HG02981 (cell line): Measurements from ENCODE around the gene WNT9B.

ENCODE experiments used
- ATAC-seq: cut with Tn5 transposase; IDR thresholded peaks from one replicate; pipeline ENCODE4 v1.9.1; 2021; ENCODE audit warnings: mild to moderate bottlenecking, moderate library complexity; ENCODE audit not compliant: unreplicated experiment

The WNT9B gene

DNA sequence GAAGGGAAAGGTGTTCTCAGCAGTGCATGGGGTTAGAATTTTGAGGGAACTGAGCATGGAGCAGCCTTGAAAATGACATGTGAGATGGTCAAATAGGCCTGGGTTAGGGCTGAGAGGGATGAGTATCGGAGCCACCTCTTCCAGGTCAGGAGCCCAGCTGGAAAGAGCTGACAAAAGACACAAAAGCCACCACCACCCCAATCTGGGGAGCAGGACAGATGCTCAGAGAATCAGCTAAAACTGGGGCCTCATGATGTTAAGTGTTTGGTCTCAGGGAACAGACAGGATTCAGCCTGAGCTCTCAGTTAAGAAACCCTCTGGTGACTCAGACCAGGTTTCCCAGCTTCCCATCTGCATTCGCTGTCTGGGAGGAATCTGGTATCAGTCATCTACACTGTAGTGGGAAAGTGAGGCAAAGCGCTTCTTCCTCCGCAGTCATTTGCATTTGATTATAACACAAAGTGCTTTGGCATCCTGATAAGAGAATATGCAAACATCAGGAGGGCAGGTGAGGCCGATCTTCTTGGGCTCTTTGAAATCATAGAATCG is 2.6 kb downstream of the WNT9B start:
- ATAC-seq: no peak

DNA sequence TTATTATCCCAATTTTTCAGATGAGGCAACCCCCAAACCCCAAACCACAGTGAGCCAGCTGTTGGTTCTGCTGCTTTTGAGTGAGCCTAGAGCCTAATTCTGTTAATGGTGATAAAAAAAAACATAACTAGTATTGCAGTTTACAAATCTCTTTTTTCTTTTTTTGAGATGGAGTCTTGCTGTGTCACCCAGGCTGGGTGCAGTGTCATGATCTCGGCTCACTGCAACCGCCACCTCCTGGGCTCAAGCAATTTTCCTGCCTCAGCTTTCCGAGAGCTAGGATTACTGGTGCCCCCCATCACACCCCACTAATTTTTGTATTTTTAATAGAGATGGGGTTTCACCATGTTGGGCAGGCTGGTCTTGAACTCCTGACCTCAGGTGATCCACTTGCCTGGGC is 3.1 kb downstream of the WNT9B start:
- no peak for ATAC-seq

DNA sequence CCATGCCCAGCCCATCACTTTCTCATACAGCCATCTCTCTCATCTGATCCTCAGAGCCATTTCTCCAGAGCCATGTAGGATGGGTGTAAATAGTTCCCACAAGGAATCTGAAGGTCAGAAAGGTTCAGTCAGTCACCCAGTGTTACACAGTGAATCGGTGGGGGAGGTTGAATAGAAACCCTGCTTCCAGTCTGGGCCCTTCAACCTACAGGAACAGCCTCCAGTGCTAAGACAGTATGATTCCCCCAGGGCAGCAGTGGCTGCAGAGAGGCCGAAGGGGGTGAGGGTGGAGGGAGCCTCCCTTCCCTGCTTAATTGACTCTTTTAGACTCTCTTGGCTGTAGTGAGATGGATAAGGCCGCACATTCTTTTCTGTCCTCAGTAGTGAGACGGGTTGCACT is 3.6 kb downstream of the WNT9B start:
- ATAC-seq: no peak

DNA sequence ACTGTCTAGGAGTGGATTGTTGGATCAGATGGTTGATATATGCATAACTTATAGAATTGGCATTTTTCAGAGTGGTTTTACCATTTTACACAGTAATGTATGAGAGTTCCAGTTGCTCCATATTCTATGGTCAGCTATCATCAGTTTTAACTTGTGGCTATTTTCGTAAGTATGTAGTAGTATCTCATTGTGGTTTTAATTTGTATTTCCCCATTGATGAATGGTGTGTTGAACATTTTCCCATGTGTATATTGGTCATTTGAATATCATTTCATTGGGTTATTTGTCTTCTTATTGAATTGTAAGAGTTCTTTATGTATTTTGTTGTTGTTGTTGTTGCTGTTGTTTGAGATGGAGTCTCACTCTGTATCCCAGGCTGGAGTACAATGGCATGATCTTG is 6.2 kb downstream of the WNT9B start:
- no peak for ATAC-seq

DNA sequence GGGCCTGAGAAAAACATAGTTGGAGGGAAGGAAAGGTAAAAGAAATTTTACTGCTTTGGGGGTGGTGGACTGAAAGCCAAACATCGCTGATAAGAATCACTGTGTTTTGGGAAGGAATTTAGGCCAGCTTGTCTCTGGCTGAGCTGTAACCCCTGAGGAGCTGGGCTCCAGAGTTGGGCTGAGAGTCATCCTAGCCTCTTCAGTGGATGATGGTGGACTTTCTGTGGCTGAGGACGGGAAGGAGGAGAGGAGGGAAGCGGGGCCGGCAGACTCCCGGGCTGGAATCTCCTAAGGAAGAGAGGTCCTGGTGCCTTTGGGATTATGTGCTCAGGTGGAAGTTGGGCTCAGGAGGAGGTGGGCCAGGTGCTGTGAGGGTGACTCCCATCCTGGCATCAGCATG is 8.6 kb downstream of the WNT9B start:
- no peak for ATAC-seq

DNA sequence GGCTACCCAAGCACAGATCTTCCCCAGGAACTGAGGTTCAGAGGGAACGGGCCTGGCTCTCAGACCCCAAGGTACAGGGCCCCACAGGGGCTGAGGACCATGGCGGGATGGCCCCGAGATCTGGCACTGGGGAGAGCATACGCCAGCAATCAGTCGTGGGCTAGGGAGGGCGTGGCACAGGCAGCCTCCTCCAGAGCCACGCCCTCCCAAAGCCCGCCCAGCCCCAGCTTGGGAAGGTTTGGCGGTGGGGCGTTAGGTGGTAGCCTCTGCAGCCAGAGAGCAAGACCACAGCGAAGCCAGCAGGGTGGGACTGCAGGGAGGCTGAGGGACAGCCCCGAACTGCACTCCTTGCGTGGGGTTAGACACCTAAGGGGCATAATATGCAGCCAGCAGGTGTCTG is 11.6 kb downstream of the WNT9B start:
- no peak for ATAC-seq

DNA sequence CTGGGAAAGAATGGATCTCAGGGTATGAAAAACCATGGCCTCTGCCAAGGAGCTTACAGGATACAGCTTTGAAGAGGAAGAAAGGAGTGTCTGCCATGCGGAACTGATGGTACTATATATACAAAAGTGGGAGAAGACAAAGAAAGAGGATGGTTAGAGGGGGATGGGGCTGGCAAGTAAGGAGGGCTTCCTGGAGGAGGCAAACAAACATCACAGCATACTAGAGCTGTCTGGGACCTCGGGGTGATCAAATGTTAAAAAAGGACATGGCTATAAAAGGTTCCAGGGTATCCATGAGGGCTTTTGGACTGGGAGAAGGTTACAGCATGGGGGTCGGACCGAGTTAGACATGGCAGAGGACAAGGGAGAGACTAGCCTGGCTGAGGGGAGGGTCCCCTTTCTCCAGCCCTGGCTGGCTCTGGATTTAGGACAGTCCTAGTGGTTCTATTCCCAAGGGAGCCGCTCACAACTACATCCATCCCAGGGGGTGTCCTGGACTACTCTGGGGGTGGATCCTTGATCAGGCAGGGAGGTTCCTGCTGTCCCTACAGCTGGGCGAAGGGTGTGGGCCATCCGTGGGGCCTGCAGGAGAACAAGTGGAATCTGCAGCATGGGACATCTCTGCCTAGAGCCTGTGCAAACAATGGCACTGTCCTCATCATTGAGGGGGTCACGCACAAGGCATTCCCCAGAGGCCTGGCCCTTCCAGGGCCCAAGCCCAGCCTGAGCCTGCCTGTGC is 12.2 kb downstream of the WNT9B start:
- ATAC-seq: no peak

DNA sequence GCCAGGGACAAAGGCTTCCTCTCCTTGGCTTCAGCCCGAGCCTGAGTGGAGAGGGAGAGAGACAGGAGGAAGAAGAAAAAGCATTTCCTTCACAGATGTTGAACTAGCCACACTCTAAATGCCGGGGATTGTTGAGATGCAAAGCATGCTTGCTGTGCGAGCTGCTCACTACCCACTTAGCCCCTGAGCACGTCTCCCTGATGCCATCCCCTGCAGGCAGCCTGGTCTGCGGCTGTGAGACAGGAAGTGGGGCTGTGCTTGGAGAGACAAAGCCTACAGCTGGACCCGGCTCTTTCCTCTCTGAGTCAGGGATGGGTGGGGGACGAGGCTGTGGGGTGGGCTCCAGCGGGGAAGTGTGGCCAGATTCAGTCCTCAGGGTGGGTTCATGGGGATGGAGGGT is 13.7 kb downstream of the WNT9B start:
- no peak for ATAC-seq

DNA sequence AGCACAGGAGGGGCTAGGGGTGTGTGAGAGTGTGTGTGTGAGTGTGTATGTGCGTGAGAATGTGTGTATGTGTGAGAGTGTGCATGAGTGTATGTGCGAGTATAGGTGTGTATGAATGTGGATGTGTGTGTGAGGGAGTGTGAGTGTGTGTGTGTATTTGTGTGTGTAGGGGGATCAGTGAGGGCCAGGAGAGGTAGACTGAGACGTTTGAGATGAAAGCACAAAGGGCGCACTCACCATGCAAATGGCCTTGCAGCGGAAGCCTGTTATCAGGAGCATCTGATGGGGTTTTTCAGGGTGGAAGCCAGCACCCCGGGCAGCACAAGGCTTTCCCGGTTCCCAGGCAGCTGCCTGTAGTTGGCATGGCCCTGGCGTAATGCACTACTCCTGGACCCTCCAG is 14.9 kb downstream of the WNT9B start:
- no peak for ATAC-seq

DNA sequence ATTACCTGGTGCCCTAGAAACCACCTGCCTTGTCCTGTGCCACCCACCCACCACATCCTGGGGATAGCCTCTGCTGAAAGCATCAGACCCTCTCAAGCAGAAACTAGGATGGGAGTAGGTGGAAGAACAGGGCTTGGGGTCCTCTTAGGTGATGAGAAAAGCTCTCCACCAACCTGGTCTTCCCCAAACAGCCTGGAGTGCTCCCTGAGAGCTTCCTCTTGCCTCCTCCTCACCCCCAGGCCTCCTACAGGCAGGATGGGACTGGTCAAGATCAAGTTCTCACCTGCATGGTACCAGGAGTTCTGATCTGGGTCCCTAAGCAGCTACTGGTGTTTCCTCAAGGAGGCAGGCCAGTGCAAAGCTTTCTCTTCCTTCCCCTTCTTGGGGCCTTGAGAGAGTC is 15.4 kb downstream of the WNT9B start:
- ATAC-seq: no peak

DNA sequence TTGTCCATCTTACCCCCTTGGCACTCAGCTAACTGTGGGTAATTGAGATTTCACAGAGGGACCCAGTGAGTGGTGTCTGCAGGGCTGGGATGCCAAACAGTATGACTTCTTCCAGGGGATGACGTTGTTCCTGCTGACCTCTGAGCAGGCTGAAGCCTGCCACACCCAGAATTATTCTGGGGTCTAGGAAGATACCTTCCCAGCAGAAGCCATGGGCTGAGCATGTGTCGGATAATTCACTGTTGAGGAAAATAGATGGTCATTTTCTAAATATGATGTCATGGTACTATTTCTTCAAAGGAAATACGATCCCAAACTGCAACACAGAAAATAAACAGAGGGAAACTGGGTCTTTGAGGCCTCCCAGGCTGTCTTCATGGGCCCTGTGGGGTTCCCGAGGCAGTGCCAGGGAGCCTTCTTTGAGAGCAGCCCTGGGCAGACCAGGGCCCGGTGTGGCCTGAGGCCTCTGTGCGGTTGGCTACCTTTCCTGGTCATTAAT is 17.4 kb downstream of the WNT9B start:
- no peak for ATAC-seq

DNA sequence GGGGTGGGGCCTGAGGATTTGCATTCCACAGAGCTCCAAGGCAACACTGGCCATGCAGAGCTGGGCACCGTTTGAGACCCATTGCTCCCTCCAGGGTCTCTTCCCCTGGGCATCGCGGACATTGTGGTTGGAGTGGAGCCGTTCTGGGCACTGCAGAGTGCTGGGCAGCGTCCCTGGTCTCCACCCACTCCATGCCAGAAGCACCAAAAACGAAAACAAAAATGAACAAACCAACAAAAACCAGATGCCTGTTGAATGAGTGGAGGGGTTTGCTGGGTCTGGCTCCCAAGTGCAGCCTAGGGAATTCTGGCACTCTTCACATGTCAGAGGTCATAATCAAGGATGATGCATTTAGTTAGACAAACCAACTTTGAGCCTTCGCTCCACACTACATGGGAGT is 17.9 kb downstream of the WNT9B start:
- no peak for ATAC-seq

DNA sequence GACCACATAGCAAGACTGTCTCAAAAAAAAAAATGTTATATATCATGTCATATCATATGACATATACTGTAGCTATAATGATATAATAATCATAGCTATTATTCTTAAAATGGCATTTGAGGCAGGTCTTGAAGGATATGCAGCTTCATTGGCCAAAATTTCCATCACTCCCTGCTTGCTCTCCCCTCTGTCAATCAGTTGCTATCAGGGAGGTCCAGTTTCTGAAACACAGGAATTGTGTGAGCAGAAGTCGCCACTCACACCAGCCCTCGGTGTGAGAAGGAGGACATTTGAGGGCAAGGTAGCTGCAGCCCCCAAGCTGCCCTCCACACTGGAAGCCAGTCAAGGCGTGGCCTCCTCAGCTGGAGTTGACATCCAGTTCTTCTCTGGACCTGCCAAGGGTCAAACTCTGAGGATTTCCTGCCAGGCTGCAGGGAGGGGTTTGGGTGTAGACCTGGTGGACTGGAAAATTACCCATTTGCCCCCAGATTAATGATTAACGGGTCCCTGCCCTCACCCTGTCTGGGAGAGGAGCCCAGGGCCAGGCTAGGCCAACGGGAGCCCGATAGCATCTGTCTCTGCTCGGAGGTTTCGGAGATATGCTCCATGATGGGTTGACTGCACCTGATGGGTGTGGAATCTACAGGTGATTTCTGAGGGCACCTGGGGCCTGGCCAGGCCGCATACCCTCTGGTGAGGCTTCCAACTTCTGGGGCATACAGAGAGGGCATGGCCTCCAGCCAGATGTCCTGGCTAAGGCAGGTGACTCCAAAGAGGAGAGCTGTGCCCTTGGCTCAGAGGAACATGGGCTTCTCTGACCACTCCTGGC is 18.8 kb downstream of the WNT9B start:
- ATAC-seq: no peak

DNA sequence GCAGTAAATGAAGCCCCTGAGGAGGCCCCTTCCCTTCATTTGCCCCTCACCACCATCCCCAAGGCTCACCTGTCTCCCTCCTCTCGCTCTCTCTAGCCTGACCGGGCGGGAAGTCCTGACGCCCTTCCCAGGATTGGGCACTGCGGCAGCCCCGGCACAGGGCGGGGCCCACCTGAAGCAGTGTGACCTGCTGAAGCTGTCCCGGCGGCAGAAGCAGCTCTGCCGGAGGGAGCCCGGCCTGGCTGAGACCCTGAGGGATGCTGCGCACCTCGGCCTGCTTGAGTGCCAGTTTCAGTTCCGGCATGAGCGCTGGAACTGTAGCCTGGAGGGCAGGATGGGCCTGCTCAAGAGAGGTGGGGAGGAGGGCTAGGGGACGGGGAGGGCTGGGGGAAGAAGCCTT is 21.0 kb downstream of the WNT9B start:
- no peak for ATAC-seq

DNA sequence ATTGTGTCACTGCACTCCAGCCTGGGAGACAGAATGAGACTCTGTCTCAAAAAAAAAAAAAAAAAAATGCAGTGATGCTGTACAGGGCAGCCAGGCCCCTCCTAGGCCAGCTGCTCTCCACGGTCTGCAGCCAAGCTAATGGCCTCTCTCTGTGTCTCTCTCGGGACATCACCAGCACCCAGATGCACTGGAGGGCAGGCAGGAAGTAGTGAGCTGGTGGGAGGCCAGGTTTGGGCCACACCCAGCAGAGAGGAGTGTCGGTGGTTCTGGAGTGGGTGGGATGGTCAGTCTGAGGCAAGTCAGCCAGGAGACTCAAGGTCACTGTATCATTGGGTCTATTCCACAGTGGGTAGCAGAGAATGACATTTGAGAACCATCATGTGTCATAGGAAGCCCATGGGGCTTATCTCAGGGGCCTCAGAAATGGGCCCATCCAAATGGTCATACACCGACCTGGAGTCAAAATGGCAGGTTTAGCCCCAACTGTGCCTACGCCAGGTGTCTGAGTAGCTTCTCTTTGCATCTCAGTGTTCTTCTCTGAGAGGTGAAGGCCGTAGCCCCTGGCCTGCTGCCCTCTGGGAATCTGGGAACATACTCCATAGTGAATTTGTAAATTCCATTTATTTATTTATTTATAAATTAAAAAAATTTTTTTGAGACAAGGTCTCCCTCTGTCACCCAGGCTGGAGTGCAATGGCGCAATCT is 22.7 kb downstream of the WNT9B start:
- ATAC-seq: no peak

DNA sequence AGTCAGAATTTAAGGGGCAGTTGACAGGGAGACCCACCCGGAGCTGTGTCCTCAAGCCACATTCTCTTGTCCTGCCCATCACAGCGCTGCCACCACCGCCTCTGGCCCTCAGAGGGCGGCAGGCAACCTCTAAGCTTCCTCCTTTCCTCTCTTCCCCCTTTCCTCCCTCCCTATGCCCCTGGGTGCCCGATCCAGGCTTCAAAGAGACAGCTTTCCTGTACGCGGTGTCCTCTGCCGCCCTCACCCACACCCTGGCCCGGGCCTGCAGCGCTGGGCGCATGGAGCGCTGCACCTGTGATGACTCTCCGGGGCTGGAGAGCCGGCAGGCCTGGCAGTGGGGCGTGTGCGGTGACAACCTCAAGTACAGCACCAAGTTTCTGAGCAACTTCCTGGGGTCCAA is 23.5 kb downstream of the WNT9B start:
- no peak for ATAC-seq

DNA sequence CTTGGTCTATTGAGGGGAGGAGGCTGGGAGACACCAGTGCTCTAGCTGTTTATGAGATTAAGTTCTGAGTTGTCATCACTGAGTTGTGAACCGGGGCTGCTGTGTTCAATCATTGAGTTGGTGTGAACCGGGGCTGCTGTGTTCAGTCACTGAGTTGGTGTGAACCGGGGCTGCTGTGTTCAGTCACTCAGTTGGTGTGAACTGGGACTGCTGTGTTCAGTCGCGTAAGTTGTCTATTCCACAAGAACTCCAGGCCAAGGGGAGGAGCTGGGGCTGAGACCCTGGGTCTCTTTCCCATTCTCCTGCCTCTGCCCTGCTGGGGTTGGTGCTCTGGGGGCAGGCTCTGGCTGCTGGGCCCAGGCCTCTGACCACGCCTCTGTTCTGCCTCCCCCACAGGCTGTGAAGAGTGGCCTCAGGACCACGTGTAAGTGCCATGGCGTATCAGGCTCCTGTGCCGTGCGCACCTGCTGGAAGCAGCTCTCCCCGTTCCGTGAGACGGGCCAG is 24.5 kb downstream of the WNT9B start:
- ATAC-seq: no peak

DNA sequence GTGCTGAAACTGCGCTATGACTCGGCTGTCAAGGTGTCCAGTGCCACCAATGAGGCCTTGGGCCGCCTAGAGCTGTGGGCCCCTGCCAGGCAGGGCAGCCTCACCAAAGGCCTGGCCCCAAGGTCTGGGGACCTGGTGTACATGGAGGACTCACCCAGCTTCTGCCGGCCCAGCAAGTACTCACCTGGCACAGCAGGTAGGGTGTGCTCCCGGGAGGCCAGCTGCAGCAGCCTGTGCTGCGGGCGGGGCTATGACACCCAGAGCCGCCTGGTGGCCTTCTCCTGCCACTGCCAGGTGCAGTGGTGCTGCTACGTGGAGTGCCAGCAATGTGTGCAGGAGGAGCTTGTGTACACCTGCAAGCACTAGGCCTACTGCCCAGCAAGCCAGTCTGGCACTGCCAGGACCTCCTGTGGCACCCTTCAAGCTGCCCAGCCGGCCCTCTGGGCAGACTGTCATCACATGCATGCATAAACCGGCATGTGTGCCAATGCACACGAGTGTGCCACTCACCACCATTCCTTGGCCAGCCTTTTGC is 25.0 kb downstream of the WNT9B start:
- no peak for ATAC-seq

DNA sequence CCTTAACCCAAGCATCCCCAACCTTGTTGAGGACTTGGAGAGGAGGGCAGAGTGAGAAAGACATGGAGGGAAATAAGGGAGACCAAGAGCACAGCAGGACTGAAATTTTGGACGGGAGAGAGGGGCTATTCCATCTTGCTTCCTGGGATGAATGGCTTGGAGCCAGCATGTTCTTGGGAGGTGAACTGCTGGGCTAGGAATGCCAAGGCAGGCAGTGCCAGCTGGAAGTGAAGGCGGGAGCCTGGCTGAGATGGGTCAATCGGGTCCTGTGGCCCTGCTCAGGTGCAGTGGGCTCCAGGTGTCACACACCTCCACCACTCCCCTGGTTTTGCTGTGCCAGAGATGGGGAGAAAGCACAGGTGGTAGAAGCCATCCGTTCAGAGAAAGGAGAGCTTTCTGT is 25.5 kb downstream of the WNT9B start:
- ATAC-seq: no peak

DNA sequence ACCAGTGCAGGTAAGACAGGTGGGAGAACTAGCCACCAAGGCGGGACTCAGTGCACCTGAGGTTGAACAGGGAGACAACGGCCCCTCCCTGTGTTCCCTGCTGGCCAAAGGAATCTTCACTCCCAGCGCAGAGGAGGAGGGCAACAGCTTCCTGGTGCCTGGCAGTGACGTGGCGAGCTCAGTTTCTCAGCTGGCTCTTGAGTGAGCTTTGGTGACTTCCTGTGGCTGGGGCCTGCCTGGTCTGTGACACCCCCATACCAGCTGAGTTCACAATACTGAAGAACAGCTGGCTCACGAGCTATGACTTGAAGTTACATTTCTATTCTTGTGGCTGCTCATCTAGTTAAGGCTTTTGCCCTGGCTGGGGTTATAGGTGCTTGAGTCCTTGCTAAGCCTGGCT is 26.1 kb downstream of the WNT9B start:
- ATAC-seq: no peak

DNA sequence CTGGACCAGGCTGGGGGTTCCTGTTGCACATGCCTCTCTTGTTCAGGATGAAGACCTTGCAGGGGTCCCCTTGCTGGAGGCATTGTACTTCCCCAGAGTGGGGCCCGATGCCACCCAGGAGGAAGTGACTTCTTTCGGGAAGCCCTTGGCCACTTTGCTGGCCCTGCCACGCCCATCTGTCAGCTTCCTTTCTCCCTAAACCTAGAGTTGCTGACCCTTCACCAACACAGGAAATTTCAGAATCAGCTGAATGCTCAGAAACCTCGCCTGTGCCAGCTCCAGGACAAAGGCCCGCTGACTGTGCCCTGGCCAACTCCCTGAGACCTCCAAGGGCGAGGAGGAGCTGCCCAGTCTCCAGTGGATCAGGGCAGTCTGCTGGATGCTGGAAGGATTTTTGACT is 26.7 kb downstream of the WNT9B start:
- no peak for ATAC-seq
